ENCODE results near the gene RNPEP.

The RNPEP gene

DNA sequence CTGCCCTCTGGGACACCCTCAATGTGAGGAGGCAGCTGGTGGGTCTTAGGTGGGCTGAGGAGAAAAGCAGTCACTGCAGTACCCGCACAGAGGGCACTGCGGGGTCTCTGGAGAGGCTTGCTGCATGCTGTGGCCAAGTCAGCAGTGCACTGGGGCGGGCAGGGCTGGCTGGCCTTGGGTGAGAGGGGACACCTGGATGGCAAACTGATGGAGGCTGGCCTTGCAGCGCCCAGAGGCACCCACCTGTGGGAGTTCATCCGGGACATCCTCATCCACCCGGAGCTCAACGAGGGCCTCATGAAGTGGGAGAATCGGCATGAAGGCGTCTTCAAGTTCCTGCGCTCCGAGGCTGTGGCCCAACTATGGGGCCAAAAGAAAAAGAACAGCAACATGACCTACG is 31.2 kb downstream of the RNPEP start:
- TF ChIP-seq, protein P1, sequence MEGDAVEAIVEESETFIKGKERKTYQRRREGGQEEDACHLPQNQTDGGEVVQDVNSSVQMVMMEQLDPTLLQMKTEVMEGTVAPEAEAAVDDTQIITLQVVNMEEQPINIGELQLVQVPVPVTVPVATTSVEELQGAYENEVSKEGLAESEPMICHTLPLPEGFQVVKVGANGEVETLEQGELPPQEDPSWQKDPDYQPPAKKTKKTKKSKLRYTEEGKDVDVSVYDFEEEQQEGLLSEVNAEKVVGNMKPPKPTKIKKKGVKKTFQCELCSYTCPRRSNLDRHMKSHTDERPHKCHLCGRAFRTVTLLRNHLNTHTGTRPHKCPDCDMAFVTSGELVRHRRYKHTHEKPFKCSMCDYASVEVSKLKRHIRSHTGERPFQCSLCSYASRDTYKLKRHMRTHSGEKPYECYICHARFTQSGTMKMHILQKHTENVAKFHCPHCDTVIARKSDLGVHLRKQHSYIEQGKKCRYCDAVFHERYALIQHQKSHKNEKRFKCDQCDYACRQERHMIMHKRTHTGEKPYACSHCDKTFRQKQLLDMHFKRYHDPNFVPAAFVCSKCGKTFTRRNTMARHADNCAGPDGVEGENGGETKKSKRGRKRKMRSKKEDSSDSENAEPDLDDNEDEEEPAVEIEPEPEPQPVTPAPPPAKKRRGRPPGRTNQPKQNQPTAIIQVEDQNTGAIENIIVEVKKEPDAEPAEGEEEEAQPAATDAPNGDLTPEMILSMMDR (IDR thresholded peaks at IDR 0.05), result no peak

DNA sequence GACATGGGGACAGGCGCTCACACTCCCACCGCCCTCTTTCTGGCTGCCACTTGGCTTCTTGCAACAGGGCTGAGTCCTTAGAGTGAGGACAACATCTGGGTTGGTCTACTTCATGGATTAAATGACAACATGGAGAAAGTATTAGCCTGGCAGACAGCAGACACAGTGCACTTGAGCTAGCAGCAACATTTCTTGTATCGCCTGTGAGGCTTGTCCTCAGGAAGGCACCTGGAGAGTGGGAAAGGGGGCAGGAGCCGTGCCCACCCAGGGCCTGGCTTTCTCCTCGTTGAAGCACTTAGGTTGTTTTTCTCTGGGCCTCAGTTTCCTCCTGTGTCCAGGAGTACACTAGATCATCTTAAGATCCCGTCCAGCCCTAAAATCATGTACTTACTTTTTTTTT is 31.6 kb downstream of the RNPEP start:
- TF ChIP-seq, protein P1 (IDR thresholded peaks at IDR 0.05), result no peak

DNA sequence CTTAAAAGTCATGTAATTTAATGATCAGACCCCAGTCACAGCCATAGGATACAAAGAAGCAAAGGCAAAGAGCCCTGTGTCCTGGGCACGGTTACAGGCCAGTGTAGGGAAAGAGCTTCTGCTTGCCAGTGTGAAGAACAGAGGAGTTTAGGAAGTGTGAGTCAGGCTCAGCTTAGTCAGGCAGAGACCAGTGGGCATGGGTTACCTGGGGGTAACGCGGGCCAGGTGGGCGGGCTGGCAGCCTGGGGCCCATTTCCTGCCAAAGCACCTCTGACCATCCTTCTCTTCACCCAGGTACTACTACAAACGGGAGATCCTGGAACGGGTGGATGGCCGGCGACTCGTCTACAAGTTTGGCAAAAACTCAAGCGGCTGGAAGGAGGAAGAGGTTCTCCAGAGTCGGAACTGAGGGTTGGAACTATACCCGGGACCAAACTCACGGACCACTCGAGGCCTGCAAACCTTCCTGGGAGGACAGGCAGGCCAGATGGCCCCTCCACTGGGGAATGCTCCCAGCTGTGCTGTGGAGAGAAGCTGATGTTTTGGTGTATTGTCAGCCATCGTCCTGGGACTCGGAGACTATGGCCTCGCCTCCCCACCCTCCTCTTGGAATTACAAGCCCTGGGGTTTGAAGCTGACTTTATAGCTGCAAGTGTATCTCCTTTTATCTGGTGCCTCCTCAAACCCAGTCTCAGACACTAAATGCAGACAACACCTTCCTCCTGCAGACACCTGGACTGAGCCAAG is 32.6 kb downstream of the RNPEP start:
- TF ChIP-seq, protein P1 (IDR thresholded peaks at IDR 0.05), result no peak

DNA sequence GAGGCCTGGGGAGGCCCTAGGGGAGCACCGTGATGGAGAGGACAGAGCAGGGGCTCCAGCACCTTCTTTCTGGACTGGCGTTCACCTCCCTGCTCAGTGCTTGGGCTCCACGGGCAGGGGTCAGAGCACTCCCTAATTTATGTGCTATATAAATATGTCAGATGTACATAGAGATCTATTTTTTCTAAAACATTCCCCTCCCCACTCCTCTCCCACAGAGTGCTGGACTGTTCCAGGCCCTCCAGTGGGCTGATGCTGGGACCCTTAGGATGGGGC is 33.2 kb downstream of the RNPEP start:
- TF ChIP-seq, protein P1 (IDR thresholded peaks at IDR 0.05), result no peak

DNA sequence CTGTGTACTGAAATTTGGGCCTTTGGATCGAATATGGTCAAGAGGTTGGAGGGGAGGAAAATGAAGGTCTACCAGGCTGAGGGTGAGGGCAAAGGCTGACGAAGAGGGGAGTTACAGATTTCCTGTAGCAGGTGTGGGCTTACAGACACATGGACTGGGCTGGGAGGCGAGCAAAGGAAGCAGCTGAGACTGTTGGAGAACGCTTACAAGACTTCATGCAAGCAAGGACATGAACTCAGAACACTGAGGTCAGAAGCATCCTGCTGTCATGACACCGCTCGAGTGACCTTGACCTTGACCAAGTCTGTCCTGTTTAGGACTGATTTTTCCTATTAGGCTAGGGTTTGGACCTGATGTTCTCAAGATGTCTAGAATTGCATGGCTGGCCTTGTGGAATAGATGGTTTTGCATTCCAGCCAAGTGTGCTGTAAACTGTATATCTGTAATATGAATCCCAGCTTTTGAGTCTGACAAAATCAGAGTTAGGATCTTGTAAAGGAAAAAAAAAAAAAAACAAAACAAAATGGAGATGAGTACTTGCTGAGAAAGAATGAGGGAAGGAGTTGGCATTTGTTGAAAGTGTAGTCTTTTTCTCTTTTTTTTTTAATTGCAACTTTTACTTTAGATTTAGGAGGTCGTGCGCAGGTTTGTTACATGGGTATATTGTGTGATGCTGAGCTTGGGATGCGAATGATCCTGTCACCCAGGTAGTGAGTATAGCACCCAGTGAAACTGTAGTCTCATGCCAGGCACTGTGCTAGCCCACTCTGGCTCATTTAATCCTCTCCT is 33.8 kb downstream of the RNPEP start:
- TF ChIP-seq, protein P1 (IDR thresholded peaks at IDR 0.05), result no peak

DNA sequence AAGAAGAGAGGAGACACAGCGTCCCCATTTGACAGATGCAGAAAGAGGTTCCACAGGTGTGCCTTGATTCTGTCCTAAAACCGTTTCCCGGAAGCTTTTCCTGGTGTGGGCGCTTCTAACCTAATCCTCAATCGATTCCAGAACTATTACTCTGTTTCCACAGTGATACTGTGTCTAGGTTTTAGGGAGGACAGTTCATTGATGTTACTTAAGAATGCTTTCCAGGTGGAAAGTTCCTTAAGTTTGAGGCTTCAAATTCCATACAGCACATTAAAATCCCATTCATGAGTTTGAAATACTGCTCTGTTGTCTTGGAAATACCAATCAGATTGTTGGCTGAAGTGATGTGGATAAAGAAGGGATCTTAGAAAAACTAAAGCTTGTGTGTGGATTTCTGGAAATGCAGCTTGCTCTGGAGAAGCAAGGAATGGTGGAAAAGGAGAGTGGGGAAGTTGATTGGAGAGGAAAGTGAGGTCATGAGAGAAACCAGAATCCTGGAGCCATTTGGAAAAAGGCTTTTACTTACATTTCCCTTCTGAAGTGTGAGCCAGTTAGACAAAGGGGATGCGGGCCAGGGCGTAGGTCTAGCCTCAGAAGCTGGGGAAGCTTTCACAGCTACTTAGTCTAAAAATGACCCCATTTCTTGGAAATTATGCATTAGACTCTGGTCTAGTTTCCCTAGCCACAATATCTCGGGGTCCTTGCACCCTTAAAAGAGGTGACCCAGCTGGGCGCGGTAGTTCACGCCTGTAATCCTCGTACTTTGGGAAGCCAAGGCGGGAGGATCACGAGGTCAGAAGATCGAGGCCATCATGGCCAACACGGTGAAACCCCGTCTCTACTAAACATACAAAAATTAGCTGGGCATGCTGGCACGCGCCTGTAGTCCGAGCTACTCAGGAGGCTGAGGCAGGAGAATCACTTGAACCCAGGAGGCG is 34.6 kb downstream of the RNPEP start:
- TF ChIP-seq, protein P1 (IDR thresholded peaks at IDR 0.05), result no peak

DNA sequence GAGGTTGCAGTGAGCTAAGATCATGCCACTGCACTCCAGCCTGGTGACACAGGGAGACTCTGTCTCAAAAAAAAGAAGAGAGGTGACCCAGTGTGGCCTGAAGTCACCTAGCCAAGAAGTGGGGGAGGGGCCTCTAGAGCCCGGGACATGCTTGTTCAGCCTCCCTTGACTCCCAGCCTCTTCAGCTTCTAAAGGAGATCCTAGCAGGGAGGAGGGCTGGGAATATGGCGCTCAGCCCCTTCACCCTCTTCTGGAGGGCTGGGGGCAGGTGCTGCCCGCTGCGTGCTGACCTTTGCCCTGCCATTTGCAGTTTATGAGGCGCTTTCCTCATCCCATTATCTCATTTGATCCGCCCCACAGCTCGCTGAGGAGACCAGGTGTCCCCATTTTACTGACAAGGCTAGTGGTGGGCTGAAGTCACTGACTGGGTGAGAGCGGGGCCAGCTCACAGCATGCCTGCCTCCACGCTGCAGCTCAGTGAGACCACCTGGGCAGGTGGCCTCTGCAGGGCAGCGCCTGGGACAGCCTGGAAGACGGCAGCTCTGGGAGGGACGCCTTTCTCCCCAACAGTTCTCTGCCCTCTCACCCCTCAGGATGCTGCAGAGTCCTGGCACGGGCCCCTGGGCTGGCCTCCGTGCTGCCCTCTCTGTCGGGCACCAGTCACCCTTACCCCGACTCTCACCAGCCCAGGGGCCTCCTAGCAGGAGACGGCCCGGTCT is 35.5 kb downstream of the RNPEP start:
- TF ChIP-seq, protein P1 (IDR thresholded peaks at IDR 0.05), result no peak
